H1 (cell line): ENCODE measurements around the gene EBF3.

Experiments used
- CHD2 ChIP-seq: IDR thresholded peaks from 2 replicates; pipeline ENCODE4 v1.6.1; 2012; ENCODE audit warnings: low read length, improper control_type of control experiment
- NANOG ChIP-seq: IDR thresholded peaks from 2 replicates; pipeline ENCODE4 v1.6.1; 2011; ENCODE audit warnings: low read length, low read depth, mild to moderate bottlenecking, inconsistent platforms; ENCODE audit not compliant: insufficient read depth, poor library complexity, severe bottlenecking
- RXRA ChIP-seq: IDR thresholded peaks from 2 replicates; pipeline ENCODE4 v1.6.1; 2011; ENCODE audit warnings: low read depth, mild to moderate bottlenecking, low read length, moderate library complexity; ENCODE audit not compliant: insufficient read depth
- TAF1 ChIP-seq: IDR thresholded peaks from 2 replicates; pipeline ENCODE4 v1.6.1; 2011; ENCODE audit warnings: mild to moderate bottlenecking, low read depth, low read length
- TEAD4 ChIP-seq: IDR thresholded peaks from 2 replicates; pipeline ENCODE4 v1.6.1; 2012; ENCODE audit warnings: low read depth, low read length, inconsistent platforms, mixed read lengths
- TF ChIP-seq, protein P1 (sequence below), 3 experiments: IDR thresholded peaks; 1 replicate in 2 of 3; 2 replicates in 1 of 3; pipeline versions ENCODE4 v1.5.1 to v1.6.1; 2011; ENCODE audit warnings: low read length in 3 of 3, mild to moderate bottlenecking in 3 of 3, inconsistent platforms in 2 of 3, low read depth in 1 of 3, moderate library complexity in 1 of 3; ENCODE audit not compliant: insufficient read depth in 1 of 3; ENCODE audit errors: control extremely low read depth in 1 of 3

DNA sequence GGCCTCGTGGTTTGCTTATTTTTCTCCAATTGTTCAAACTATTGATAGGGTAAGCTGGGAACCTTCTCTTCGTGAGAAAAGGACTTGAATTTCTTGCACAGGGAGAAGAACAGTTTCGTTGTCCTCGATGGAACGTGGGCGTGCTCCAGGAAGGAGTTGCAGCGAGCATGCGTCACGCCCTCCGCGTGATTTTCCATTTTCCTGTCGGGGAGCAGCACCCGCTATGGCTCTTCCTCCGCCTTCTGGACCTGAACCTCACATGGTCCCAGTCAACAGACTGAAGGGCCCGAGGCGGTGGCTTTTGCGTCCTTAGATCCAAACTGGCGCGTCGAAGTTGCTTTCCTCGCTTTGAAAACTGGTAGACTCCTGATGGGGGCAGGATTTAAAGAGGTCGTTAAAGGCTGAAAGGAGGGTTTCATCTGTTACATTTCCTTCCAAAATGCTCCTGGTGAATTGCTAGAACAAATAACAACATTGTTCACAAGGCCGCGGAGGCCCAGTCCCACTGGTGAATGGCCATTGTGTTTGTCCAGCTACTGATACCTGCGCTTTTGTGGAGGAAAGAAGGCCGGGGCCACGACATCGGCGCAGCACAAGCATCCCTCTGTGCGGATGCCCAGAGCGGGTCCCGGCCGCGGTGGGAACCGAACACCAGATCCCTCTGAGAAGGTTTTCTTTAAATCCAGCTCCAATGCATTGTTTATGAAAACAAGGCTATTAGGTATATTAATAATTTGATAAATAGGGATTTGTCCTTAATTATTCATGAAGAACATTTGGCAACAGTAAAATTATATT is 75.9 kb downstream of the EBF3 start:
- TF ChIP-seq, protein P1, sequence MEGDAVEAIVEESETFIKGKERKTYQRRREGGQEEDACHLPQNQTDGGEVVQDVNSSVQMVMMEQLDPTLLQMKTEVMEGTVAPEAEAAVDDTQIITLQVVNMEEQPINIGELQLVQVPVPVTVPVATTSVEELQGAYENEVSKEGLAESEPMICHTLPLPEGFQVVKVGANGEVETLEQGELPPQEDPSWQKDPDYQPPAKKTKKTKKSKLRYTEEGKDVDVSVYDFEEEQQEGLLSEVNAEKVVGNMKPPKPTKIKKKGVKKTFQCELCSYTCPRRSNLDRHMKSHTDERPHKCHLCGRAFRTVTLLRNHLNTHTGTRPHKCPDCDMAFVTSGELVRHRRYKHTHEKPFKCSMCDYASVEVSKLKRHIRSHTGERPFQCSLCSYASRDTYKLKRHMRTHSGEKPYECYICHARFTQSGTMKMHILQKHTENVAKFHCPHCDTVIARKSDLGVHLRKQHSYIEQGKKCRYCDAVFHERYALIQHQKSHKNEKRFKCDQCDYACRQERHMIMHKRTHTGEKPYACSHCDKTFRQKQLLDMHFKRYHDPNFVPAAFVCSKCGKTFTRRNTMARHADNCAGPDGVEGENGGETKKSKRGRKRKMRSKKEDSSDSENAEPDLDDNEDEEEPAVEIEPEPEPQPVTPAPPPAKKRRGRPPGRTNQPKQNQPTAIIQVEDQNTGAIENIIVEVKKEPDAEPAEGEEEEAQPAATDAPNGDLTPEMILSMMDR (IDR thresholded peaks at IDR 0.05; ENCODE audit: control extremely low read depth in 1 of 3, insufficient read depth in 1 of 3, low read depth in 1 of 3, low read length in 3 of 3): no peak
- TF ChIP-seq CHD2 (no peak), TEAD4 (no peak), RXRA (no peak), TAF1 (no peak), NANOG (no peak)
